HepG2 (cell line): ENCODE measurements around the gene PPP1R14D. TPM values are rescaled to one million over a fixed set of nuclear protein-coding genes. Genes with fewer than 3 reads are reported as not detected.

Source experiments
- ATAD3A ChIP-seq: sonication (generic); formaldehyde crosslinking; IDR thresholded peaks from 2 replicates; pipeline ENCODE4 v1.4.0; 2020; ENCODE audit warnings: missing genetic modification reagents
- CEBPB ChIP-seq: IDR thresholded peaks from 2 replicates; pipeline ENCODE4 v1.6.1; 2011; ENCODE audit warnings: low read depth, low read length, improper control_type of control experiment, borderline replicate concordance
- ELF3 ChIP-seq: IDR thresholded peaks from 2 replicates; pipeline ENCODE4 v1.6.1; 2016; ENCODE audit warnings: missing genetic modification reagents, missing compliant biosample characterization
- HOXA7 ChIP-seq: sonication (generic); formaldehyde crosslinking; IDR thresholded peaks from 2 replicates; pipeline ENCODE4 v1.8.1; 2022; ENCODE audit warnings: mild to moderate bottlenecking, missing genetic modification reagents, moderate library complexity
- IKZF5 ChIP-seq: IDR thresholded peaks from 2 replicates; pipeline ENCODE4 v1.6.1; 2018; ENCODE audit warnings: missing genetic modification reagents, mild to moderate bottlenecking, missing compliant biosample characterization
- MTA3 ChIP-seq: sonication (generic); formaldehyde crosslinking; IDR thresholded peaks from 2 replicates; pipeline ENCODE4 v1.4.0; 2020; ENCODE audit warnings: missing genetic modification reagents
- NBN ChIP-seq: fragments of 450-650 bp; conservative IDR thresholded peaks from 2 replicates; pipeline ENCODE4 v1.6.1; 2017
- NFKBIZ ChIP-seq: IDR thresholded peaks from 2 replicates; pipeline ENCODE4 v1.6.1; 2018; ENCODE audit warnings: missing genetic modification reagents, missing compliant biosample characterization
- NPAS2 ChIP-seq: sonication (generic); formaldehyde crosslinking; IDR thresholded peaks from 2 replicates; pipeline ENCODE4 v1.8.0; 2022; ENCODE audit warnings: mild to moderate bottlenecking, missing genetic modification reagents, borderline replicate concordance
- PCBP1 ChIP-seq: fragments of 200-400 bp; formaldehyde crosslinking; IDR thresholded peaks from 2 replicates; pipeline ENCODE4 v1.6.1; 2017; ENCODE audit warnings: mild to moderate bottlenecking, low read depth, low read length, borderline replicate concordance
- PTBP1 ChIP-seq: fragments of 200-400 bp; formaldehyde crosslinking; IDR thresholded peaks from 2 replicates; pipeline ENCODE4 v1.6.1; 2018; ENCODE audit warnings: low read length, low read depth; ENCODE audit not compliant: poor library complexity, severe bottlenecking
- TIGD3 ChIP-seq: sonication (generic); formaldehyde crosslinking; IDR thresholded peaks from 2 replicates; pipeline ENCODE4 v1.5.1; 2020; ENCODE audit warnings: mild to moderate bottlenecking, missing genetic modification reagents, borderline replicate concordance
- ZBTB42 ChIP-seq: sonication (generic); formaldehyde crosslinking; IDR thresholded peaks from 2 replicates; pipeline ENCODE4 v1.5.0; 2020; ENCODE audit warnings: mild to moderate bottlenecking, missing genetic modification reagents
- ZIK1 ChIP-seq: sonication (generic); formaldehyde crosslinking; IDR thresholded peaks from 2 replicates; pipeline ENCODE4 v1.5.0; 2020; ENCODE audit warnings: mild to moderate bottlenecking, low read depth, missing genetic modification reagents, borderline replicate concordance
- ZNF234 ChIP-seq: sonication (generic); formaldehyde crosslinking; conservative IDR thresholded peaks from 2 replicates; pipeline ENCODE4 v1.5.1; 2020; ENCODE audit warnings: mild to moderate bottlenecking, missing genetic modification reagents
- ZNF292 ChIP-seq: sonication (generic); formaldehyde crosslinking; IDR thresholded peaks from 2 replicates; pipeline ENCODE4 v1.8.1; 2022; ENCODE audit warnings: mild to moderate bottlenecking, low read depth, missing genetic modification reagents, borderline replicate concordance
- ZNF556 ChIP-seq: sonication (generic); formaldehyde crosslinking; IDR thresholded peaks from 2 replicates; pipeline ENCODE4 v1.4.0; 2020; ENCODE audit warnings: mild to moderate bottlenecking, missing genetic modification reagents, borderline replicate concordance
- ZNF572 ChIP-seq: sonication (generic); formaldehyde crosslinking; IDR thresholded peaks from 2 replicates; pipeline ENCODE4 v1.5.1; 2020; ENCODE audit warnings: mild to moderate bottlenecking, missing genetic modification reagents
- ZNF616 ChIP-seq: sonication (generic); formaldehyde crosslinking; IDR thresholded peaks from 2 replicates; pipeline ENCODE4 v1.5.0; 2020; ENCODE audit warnings: low read depth, mild to moderate bottlenecking, missing genetic modification reagents
- ZNF670 ChIP-seq: sonication (generic); formaldehyde crosslinking; IDR thresholded peaks from 2 replicates; pipeline ENCODE4 v1.8.0; 2022; ENCODE audit warnings: mild to moderate bottlenecking, missing genetic modification reagents, borderline replicate concordance
- ZNF672 ChIP-seq: sonication (generic); formaldehyde crosslinking; IDR thresholded peaks from 2 replicates; pipeline ENCODE4 v1.8.1; 2022; ENCODE audit warnings: missing genetic modification reagents
- ZNF710 ChIP-seq: sonication (generic); formaldehyde crosslinking; IDR thresholded peaks from 2 replicates; pipeline ENCODE4 v1.5.0; 2020; ENCODE audit warnings: mild to moderate bottlenecking, missing genetic modification reagents, borderline replicate concordance
- ZNF839 ChIP-seq: sonication (generic); formaldehyde crosslinking; IDR thresholded peaks from 2 replicates; pipeline ENCODE4 v1.4.0; 2020; ENCODE audit warnings: missing genetic modification reagents, mild to moderate bottlenecking, borderline replicate concordance
- ZUFSP ChIP-seq: sonication (generic); formaldehyde crosslinking; IDR thresholded peaks from 2 replicates; pipeline ENCODE4 v1.9.0; 2021; ENCODE audit warnings: missing genetic modification reagents, mild to moderate bottlenecking, borderline replicate concordance
- polyA plus RNA-seq, 8 experiments: library from polyadenylated mRNA; depleted of rRNA in 3 of 8; stranded (reverse) in 7 of 8; unstranded in 1 of 8; fragments of >200 nt; fragmentation: Illumina TruSeq in 4 of 8; extraction: Trizol in 4 of 8; gene quantifications; 2 replicates each; pipeline versions ENCODE4 v1.2.1 to v1.2.3, GENCODE V29; 2011 to 2016; ENCODE audit warnings: low read depth in 4 of 8, missing spikeins in 1 of 8, mixed read lengths in 1 of 8; ENCODE audit not compliant: insufficient read depth in 1 of 8
- total RNA-seq, 5 experiments: library from RNA; depleted of rRNA; stranded (reverse); fragments of >200 nt; fragmentation: Illumina TruSeq; extraction: Trizol; gene quantifications; 2 replicates each; pipeline ENCODE4 v1.2.3, GENCODE V29; 2016; ENCODE audit warnings: low read depth in 1 of 5

The PPP1R14D gene
- total and polyA plus RNA-seq, 2 of the 13 experiments (the other 11 are each of a cell fraction or from before 2014, with no cell fraction given) = 0.53 to 0.55 TPM

GRCh38 chr15:40807028-40807887, 21.2 kb downstream of the PPP1R14D start, which contains the start of the genes DNAJC17 and ZFYVE19 (continued):
- TF ChIP-seq ZNF710 (CRISPR knock-in tag) (no peak), ZUFSP (CRISPR knock-in tag) (no peak), ZNF234 (CRISPR knock-in tag) (no peak), NBN (no peak), ZNF556 (CRISPR knock-in tag) (0 out of 2 replicates have a peak, but pooled peaks have one; percentile 22), NFKBIZ (CRISPR knock-in tag) (no peak), ZNF670 (no peak), PTBP1 (no peak), ELF3 (CRISPR knock-in tag) (peak; percentile 44), ZNF572 (CRISPR knock-in tag) (no peak), ZNF672 (CRISPR knock-in tag) (no peak), ZIK1 (CRISPR knock-in tag) (no peak; the same call in none of the 2 replicates), IKZF5 (peak; percentile 58; the same call in 1 of the 2 replicates), ZNF839 (peak; percentile 78; the same call in 1 of the 2 replicates), ZBTB42 (CRISPR knock-in tag) (no peak), MTA3 (CRISPR knock-in tag) (no peak), HOXA7 (no peak), PCBP1 (peak; percentile 95), TIGD3 (CRISPR knock-in tag) (no peak), ATAD3A (CRISPR knock-in tag) (no peak), CEBPB (no peak), ZNF292 (CRISPR knock-in tag) (no peak), NPAS2 (no peak), ZNF616 (CRISPR knock-in tag) (no peak; the same call in 1 of the 2 replicates)
